Stimulated activated CD4-positive, alpha-beta T cell treated with anti-CD3 and anti-CD28 coated beads, Interleukin-15, amount 100 ng/mL, for 1 hour (primary cell): Measurements from ENCODE around the gene RNF113B.

Source experiments
- DNase-seq, 2 donors: peaks; one replicate each; pipeline ENCODE4 v3.0.0-alpha.2; 2020; ENCODE audit warnings: low read depth in 1 of 2, low spot score in 1 of 2

RNF113B gene

DNA sequence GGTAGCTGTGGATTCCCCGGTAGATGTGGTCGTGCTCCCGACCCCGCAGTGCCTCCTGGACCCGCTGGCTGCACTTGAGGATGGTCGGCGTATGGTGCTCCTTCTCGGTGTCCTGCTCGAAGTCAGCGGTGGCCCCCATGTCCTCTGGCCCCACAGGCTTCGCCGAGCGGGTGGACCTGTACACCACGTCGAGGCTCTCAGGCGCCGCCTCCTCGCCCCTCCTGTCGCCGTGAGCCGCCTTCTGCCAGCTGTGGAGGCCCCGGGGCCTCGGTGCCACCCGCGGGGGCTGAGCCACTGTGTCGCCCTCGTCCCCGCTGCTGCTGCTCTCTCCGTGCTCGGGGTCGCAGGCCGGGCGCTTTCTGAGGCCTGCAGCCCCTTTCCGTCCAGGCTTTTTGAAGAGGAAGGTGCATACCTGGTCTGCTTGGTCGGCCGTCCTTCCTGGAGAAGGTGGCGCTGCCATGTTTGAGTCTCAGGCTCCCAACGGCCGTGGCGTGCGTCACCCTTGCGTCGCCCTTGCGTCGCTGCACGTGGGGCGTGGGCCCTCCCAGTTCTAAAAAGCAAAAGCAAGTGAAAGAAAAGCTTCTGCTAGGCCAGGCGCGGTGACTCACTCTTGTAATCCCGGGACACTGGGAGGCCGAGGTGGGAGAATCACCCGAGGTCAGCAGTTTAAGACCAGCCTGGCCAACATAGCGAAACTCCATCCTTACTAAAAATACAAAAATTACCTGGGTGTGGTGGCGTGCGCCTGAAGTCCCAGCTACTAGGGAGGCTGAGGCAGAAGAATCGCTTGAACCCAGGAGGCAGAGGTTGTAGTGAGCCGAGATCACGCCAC lies at the start of gene RNF113B:
Gene RNF113B (minus strand): TSS at position 493 of the 832 bp plus-strand sequence. CDS start 33 bp downstream, at position 460.
- DNase-seq, result no peak

DNA sequence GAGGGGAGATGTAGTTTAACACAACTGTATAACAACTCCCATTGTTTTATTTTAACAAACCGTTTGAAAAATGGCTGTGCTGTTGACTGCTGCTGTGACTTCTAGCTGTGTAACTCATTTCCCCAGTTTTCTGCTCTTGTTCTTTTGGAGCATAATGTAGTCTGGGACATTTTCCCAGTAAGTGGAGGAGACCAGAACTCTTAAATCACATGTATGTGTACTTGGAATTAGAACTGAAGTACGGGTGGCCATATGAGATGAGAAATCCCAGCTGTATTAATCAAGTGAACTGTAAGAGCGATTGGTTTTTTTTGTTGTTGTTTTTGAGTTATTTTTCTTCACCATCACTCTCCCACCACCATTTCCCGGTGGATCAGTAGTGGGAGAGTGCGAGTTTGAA lies 49.4 kb upstream of the RNF113B start:
- DNase-seq, result no peak

DNA sequence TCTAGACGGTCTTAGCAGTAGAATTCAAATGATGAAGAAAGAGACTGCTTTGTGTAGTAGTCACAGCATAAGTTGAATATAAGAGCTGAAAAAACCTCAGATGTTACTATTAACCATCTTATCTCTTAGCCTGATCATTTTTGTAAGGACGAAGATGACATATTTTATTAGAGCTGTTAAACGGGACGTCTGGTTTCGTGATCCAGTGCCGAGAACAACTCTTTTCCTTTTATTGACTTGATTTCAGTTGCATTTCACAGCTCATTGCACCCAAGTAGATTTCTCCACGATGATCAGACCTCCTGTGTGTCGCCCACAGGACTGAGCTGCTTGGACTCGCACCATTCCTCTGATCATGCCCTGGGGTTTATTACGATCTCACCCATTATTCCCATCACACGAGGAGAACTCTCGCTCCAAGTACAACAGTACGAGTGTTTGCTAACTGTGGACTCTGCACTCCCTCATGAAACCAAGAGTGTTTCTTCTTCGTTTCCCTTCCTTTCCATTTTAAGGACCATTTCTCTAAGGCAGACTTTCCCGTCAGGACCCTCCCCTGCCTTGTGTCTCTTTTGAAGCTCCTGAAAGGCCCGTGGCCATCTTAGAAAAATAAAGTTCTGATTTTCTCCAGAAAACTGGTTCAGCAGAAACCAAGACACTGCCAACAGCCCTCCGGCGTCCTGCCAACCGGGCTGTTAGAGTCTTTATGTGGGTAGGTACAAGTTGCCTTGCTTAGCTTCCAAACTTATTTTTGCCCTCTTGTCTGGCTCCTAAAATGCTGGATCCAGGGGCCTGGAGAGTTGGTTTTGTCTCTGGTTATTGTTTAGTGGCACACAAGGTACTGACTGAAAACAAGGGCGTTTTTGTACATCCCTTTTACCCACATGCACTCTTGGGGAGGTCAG lies 48.2 kb upstream of the RNF113B start:
- DNase-seq, result no peak

DNA sequence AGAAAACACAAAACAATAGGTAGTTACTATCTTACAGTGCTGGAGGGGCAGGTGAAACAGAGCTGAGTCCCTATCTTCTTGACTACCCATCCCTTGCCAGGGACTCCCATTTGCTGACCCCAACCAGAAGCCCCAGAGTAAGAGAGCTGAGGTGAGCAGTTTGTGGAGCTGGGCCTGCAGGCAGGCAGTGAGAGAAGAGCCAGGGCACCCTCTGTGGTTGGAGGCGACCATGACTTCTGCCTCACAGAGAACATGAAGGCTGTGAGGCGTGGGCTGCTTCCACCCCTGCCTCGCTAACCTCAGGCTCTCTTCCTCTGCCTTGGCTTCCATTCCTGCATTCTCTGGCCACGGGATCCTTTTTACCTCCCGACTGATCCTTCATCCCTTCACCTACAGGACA lies 47.5 kb upstream of the RNF113B start:
- DNase-seq, result no peak

DNA sequence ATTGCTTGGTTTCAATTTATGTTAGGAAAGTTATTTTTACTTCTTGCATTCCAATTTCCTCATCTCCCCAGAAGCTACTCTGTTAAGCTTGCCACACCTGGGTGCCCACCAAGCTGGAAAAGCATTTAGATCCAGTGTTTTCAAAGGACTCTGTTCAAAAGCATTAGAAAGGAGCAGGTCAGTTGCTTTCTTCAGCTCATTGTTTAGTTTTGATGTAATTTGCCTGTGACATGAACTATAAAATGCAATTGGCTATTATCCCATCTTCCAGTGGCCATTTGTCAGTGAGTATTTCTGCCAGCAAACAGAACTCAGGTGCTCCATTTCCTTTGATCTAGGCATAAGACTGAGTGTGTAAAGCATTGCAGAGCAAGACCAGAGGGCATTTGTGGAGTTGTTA lies 46.7 kb upstream of the RNF113B start:
- DNase-seq, result no peak

DNA sequence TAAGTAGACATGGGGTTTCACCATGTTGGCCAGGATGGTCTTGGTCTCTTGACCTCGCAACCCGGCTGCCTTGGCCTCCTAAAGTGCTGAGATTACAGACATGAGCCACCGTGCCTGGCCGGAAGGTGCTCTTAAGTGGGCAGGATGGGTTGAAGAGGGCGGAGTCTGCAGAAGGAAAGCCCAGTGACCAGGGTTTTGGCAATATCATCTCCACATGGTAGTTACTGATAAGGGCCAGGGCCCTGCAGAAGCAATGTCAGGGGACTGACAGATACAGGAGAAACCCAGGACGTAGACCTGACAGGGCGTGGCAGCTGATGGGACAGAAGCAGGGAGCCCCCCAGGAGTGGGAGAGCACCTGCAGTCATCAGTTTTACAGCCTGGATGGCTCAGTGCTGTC lies 45.7 kb upstream of the RNF113B start:
- no peak for DNase-seq

DNA sequence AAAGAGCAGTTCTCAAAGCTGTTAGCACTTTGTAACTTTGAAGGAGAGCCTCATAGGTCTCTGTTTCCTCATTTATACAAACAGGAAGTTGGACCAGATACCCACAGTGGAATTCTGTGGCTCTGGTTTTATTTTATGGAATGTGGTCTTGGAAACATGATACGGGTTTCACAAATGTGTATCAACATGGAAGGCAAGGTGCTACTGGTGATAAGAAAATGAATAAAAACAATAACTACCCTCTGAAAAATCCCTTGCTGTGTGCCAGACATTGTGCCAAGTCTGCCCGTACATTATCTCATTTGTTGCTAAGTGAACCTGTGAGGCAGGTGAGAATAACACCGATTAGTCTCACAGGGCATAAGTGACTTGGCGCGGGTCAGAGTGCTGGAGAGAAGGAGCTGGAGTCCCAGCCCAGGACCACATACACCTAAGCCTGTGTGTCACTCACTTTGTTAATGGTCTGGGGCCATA lies 45.0 kb upstream of the RNF113B start:
- DNase-seq, result no peak

DNA sequence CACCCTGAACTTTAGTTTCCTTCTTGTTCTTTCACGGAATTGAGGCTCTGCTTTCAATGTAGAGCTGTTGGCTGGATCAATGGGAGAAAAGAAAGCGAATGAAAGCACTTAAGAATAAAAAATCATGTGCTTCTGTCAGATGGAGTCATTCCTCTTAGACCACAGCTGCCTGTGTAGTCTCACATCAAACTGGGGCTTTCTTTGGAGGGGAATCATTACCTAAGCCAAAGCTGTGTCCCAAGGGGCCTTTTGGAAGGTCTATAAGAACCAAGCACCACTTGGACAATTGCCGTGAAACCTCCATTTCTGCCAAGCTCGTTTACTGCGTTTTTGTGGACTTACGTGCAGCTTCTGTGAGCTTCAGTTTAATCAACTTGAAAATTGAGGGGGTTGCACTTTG lies 44.2 kb upstream of the RNF113B start:
- no peak for DNase-seq

DNA sequence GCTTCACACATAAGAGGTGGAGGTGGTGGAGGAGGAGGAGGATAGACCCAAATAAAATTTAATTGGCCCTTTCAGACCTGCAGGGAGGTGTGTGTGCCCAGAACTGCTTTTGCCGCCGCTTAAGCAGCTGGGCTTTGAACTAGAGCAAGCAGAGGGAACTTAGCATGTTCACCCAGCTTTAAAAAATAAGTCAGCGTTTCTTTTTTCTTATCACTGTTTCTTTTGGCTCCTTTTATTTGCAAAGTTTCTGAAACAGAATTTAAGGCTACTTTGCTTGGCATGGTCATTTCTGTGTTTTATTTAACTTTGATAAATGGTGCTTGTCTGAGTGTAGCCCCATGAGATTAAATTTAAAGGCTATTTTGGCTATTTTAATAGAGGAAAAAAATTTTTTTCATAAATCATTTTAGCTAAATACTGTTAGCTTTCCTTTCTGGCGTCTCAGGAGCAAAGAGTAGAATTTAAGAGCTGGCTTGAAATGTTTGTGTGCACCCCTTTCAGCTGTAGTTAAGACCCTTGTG lies 43.3 kb upstream of the RNF113B start:
- DNase-seq, result no peak

DNA sequence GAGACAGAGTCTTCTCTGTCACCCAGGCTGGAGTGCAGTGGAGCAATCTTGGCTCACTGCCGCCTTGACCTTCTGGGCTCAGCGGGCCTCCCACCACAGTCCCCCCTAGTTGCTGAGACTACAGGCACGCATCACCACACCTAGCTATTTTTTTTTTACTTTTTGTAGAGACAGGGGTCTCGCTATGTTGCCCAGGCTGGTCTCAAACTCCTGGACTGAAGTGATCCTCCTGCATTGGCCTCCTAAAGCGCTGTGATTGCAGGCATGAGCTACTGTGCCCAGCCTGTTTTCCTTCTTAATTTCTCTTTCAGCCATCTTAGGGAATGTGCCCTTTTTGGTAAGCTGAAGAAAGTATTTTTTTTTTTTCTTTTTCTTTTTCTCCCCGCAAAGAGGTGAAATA lies 42.6 kb upstream of the RNF113B start:
- DNase-seq, result no peak

DNA sequence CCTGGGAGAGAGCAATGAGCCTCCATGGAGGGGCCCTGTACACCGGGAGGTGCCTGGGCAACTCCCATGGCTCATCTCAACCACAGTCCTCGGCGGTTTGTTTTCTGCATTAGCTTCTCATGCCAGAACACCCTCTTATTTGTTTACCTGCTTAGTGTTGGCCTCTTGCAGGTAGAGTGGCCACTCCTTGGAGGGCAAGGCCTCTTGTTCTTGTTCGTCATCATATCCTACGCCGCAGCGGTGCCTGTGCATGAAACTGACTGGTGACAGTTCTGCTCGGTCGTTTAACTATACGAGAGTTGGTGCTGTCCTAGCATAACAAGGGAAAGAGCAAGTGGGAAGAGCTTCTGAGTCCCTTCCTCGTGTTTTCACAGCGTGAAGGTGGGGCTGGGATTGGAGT lies 40.5 kb upstream of the RNF113B start:
- DNase-seq, result no peak

DNA sequence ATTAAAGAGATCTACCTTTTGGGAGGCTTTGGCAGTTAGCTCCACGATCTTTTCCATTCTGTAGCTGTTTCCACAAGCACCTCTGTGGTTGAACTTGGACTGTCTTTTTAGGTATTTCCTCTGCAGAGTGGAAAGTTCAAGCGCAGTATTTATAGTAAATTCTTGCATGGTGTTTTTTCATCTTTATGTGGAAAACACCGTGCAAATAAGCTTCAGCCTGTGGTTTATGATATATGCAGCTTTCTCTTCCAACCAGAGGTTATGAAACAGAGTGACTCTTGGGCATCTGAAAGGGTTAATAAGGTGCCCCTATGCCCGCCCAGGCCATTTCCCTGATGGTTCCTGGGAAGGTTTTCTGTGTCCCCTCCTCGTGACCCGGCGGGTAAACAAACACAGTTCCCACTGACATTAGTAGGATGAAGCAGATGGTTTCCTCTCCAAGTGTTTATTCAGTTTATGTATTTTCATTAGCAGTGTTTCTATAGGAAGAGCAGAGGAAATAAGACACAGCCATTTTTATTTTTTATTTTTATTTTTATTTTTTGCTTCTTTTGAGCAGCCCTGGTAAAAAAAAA lies 39.7 kb upstream of the RNF113B start:
- no peak for DNase-seq

DNA sequence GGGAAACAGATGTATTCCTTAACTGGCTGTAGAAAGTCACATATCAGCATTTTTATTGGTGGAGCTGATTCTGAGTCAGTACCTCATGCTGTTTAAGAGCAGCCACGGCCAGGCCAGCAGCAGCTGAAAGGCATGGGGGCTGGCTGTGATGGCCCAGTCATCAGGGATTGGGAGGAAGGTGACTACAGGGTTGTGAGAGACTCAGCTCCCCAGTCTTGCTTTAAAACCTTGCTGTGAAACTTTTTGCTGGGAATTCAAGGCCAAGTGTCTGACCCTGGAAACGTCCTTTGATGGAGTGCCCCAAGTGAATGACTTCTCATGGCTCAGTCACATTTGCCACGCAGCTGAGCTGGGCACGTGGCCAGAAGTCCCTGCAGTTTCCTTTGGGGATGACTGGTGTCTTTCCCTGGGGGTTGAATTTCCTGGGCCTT lies 39.1 kb upstream of the RNF113B start:
- DNase-seq, result no peak

DNA sequence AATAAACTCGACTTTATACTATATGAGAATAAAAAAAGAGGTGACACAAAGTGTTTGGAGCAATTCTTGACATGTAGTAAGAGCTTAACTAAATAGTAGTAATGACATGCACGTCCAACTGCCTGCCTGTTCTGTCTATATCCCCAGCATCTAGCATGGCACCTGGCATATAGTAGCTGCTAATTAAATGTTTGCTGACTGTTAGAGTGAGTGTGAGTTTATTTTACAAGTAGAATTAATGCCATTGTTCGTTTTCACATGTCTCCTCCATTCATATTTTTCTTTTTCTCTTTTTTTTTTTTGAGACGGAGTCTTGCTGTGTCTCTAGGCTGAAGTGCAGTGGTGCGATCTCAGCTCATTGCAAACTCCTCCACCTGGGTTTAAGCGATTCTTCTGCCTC lies 38.4 kb upstream of the RNF113B start:
- no peak for DNase-seq

DNA sequence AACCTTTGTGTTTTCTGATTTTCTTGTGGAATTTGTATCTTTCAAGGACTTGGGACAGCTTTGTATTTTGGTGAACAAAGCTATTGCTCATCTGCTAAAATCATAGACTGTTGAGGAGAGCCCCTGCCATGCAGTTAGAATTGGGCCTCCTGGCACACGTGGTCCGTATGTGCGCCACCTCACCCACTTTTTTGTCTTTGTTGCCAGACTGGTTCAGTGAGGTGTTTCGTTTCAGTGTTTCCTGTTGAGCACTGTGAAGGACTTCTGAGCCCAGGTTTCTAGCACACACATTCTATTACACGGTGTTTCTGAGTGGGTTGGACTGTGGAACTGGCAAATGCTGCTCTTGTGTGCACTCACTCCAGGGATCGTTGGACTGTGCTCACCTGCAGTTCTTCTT lies 37.6 kb upstream of the RNF113B start:
- DNase-seq, result no peak

DNA sequence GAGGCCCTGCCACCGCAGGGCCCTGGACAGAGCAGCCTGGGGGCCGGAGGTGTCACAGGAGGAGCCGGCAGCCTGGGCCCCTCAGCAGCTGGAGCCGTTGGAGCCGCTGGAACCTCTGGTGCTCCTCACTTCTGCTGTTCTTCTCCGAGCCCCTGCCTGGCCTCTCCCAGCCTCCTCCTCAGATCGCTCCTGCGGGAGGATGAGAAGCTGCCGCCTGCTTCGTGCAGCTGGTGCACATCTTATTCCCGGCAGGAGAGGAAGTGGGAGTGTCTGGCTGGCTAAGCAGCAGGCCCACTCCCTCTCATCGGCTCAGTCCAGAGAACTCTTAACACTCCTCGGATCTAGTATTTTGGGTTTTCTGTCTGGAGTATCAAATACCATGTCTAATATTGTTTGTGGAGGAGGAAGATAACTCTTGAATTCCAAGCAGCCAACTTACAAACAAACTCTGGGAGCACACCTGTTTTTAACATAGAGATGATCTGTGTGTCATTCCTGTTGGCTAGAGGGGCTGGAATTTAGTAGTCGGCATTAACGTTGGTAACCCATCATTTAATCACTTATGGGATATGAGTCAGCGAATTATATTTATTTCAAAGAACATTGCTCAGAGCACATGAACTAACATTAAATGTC lies 37.1 kb upstream of the RNF113B start:
- DNase-seq, result no peak

DNA sequence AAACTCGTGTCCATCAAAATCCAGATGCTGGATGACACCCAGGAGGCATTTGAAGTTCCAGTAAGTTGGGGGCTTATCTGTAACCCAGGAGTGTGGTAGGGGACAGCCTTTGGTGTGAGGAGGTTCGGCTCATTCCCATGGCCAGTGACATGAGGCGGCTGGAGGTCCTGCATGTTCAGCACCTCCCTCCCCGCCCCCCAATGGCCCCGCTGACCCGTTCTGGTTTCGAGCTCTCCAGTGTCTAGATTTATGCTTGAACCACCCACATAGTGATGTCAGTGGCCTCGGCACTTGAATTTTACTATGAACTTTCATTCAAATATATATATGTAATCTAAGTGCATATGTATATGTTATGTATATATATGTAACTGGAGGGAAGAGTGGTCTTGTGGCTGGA lies 36.3 kb upstream of the RNF113B start:
- no peak for DNase-seq

DNA sequence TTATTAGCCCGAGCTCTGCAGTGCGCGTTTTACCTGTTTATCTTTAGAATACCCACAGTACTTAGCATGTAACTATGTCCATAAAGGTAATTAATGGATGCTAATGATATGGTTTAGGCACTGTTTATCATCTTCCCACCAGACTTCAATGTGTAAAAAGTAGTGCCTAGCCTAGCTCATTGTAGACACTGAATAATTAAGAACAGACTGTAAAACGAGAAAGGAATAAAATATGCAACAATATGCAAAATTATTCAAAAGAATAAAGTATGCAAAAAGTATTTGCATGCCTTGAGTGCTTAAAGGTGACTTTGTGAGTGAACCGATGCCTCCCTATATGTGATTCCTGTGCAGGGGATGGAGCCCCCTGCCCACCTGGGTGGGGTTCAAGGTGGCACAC lies 35.7 kb upstream of the RNF113B start:
- DNase-seq, result no peak

DNA sequence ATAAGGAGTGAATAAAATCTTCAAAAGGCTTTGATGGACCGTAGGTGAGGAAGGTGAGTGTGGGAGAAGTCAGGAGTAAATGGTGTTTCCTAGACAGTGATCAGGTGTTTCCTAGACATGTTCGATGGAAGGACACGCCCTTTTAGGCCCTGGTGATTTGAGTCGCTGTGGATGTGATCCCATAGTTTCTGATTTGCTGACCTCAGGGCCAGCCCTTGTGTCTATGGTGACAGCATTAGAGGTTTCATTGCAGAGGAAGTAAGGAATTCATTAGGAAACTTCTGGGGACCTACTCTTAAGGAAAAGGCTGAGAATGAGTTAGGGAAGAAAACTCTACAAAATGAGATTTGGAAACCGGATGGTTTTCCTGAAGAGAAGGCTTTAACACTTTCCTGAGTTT lies 31.5 kb upstream of the RNF113B start:
- no peak for DNase-seq

DNA sequence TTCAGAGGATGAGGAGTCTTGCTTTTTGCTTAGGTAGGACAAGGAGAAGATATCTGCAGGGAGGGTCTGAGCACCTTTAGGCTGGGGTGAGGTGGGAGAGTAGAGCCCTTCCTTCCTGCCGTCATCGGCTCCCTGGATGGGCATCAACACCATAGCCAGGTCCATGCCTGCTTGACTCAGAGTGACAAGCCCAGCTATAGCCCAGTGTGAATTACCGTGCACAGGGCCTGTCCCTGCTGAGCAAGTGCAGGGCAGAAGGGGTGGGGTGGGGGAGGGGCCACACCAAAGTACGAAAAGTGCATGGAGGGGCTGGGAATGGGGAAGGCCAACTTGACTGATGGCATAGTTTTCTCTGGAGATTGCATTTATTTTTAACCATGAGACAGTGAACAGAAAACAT lies 30.3 kb upstream of the RNF113B start:
- no peak for DNase-seq

DNA sequence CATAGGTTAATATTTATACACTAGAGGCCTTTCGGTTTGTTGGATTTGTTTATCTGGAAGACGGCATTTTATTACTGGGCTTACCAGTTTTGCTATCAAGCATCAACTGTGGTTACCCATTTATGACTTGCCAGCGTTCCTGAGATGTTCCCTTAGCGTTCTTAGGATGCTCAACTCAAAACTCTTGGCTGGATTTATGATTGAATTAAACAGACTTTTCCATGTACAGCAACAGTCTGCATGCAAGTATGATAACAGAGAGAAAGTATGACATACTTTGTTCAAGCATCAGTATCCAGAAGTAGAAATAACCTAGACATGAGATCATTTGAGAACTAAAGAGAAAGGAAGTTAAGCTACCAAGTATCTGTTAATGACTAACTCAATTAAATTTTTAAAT lies 29.9 kb upstream of the RNF113B start:
- no peak for DNase-seq
